Endometrial microvascular endothelial cells (primary cell): ENCODE measurements around the gene MAT1A. TPM values are rescaled to one million over a fixed set of nuclear protein-coding genes. Genes with fewer than 3 reads are reported as not detected.

Experiments used
- in situ Hi-C: cut with HindIII; loops from 2 replicates; pipeline ENCODE4 v1.10.0; 2017; ENCODE audit warnings: low sequenced_read_pairs, low pct_unique_long_range_greater_than_20kb; ENCODE audit errors: inconsistent ontology term
- total RNA-seq: library from RNA; depleted of rRNA; stranded (reverse); fragments of >200 nt; gene quantifications from one replicate; pipeline ENCODE4 v1.2.3, GENCODE V29; 2015; ENCODE audit errors: inconsistent ontology term

MAT1A gene
- total RNA-seq, 1 donor from 2014 or later = not detected

DNA sequence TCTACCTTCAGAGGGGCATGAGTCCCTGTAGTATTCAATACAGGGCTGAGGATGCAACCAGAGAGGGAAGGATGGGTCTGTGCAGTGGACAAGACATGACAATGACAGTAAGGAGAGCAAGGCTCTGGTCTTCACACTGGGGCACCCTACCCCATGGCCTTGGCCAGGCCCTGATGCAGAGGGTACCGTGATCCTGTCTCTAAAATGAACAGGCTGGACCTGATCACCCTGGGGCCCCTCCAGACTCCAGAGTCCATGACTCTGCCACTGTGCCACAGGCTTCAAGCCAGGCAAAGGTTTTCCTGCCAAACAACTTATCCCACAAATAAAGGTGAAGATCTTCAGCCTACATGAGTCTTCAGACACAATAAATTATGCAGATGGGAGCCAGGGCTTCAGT is 4.9 kb downstream of the MAT1A start:
- in situ Hi-C loops = no loop called here

DNA sequence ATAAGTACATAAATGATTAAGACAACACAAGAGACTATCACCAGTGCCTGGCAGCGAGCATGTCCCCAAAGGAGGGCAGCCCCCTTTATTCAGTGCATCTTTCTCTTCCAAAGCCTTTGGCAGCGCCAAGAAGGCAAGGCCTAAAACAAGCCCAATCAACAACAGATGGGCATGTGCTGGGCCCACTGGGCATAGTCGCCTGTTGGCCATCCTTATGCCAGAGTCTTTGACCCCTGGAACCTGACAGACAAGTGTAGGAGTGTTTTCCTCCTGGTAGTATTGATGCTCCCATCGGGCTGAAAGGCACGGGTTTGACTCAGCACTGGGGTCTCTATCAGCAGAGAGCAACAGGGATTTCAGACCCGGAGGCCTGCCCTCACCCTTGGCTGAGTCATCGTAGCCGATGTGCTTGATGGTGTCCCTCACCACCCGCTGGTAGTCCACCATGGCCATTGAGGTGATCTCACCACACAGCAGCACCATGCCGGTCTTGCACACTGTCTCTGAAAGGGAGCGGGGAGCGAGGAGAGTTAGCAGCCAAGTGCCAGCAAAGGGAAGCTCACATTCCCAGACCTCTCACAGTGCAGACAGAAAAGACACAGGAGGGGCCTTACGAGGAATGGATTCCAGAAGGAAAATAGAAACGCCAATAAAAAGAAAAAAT is 5.8 kb downstream of the MAT1A start:
- in situ Hi-C loops = no loop called here

DNA sequence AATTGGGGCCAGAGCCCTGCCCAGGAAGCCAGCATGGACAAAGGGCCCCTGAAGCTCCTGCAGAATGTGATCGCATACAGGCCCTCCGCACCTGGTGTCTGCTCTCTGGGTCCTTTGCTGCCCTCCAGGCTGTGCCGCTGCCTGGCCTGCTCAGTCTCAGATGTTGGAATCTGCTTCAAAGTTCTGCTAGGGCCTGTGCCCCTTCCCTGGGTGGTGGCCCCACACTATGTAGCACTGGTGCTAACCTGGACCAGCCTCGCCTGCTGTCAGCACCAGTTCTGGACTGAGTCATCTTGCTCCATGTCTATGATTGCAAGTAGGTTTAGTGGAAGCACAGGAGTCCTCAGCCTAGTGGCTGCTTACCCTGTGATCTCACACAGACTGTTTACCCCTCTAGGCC is 6.3 kb downstream of the MAT1A start:
- in situ Hi-C loops = no loop called here

DNA sequence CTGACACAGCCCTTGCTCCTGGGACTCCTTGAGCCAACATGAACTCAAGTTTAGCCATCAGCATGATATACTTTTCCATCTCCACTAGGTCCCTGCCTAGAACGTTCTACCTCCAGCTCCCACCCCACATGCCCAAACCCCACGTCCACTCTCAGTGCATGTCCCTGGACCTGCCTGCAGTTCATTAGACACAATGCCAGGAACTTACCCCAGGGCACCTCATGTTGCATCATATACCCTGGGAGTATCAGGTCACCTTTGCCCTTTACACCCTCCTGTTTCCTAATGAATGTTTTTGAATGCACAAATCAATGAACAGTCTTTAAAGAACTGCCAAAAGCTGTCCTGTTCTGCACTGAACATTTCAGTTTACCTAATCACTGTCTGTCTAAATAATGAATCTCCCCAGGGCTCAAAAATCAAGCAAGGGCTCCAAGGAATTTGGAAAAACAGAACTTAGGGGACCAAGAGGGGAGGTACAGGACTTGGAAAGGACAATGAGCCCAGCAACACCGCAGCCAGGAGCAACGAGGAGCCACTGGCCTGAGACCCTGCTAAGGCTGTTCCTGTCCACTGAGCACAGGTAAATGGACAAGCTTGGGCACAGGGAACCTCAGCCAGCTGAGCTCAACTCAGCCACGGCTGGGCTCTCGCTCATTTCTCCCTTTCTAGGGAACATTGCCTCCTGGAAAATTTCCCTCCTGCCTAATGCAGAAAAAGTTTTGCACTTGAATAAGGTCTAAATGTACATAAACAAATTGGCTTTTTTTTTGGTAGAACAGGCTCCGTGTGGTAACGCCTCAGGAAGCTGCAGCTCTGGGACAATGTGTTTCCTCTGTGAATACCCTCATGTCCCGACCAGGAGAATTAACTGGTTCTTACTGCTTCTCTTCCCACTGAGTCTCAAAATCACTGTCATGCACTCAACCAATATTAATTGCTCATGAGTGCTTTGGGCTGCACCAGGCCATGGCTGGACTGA is 7.4 kb downstream of the MAT1A start:
- in situ Hi-C loops = no loop called here

DNA sequence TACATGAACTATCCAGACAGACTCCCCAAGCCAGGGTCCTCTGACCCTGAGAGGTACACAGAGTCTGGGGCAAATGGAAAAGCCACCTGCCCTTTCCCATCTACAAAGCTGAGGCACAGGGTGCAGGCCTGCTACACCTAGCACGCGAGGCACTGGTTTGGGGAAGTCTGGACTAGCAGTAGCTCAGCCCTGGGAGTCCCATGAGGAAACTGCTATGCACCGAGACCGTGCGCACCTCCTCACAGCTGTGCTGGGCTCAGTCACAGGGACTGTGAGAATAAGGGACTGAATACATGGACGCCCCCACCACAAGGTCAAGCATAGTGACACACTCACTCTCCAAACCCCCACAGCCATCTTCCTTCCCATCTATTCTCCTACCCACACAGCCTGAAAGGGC is 8.2 kb downstream of the MAT1A start:
- in situ Hi-C loops = no loop called here

DNA sequence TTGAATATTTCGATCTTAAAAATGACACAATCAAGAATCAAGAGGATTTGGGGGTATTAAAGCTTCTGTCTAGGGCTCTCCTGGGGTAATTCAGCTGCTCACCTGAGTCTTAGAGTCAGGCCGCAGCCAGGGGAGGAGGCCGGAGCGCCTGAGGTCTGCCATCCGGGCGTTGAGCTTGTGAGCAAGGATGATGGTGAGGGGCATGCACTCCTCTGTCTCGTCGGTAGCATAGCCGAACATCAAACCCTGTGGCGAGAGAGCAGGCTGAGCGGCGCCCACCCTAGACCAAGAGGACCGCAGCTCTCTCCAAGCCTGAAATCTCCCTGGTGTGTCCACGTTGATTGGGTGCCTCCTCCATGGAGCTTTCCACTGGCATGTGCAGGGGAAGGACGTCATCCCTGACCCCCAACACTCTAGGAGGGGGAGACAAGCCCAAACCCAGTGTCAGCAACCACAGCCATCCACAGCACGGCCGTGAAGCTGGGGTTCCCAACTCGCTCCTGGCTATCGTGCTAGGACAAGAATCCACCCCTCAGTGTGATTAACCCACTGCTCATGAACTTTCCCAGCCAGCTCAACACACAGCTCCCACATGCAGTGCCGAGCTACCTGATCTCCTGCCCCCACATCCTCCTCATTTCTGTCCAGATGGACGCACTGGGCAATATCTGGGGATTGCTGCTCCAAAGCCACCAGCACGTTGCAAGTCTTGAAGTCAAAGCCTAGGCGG is 9.2 kb downstream of the MAT1A start:
- in situ Hi-C loops = no loop called here

DNA sequence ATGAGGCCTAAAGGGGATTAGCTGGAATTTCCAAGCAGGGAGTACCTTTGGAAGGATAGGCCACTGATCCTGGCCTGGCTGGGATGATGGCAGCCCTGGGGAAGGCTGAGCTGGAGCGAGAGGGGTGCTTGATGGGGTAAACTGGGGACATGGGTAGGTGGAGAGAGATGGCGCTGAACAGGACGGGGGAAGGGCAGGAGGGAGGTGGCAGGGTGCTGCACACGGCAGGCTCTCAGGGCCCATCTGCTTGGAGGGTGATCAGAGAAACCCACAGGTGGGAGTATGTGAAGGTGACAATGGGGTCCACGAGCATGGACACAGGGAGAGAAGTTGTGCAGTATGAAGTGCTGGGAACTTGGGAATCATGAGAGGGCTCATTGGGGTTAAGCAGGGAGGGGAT is 10.3 kb downstream of the MAT1A start:
- in situ Hi-C loops = no loop called here

DNA sequence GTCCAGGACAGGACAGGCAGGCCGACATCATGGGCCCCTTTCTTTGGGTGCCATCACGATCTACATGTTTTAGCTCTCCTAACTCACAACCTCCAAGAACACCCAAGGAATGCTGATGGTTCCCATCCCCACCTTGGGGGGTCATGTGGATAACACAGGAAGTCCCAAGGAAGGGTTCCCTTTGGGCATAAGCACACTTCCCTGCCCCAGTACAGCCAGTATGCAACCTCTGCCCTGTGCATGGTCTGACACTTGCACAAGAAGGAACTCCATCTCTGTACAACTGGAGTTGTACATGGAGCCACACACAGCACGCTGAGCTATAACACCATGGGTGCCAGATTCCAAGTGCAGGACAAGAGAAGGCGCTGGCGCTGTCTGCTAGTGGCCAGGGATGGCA is 11.0 kb downstream of the MAT1A start:
- in situ Hi-C loops = no loop called here

DNA sequence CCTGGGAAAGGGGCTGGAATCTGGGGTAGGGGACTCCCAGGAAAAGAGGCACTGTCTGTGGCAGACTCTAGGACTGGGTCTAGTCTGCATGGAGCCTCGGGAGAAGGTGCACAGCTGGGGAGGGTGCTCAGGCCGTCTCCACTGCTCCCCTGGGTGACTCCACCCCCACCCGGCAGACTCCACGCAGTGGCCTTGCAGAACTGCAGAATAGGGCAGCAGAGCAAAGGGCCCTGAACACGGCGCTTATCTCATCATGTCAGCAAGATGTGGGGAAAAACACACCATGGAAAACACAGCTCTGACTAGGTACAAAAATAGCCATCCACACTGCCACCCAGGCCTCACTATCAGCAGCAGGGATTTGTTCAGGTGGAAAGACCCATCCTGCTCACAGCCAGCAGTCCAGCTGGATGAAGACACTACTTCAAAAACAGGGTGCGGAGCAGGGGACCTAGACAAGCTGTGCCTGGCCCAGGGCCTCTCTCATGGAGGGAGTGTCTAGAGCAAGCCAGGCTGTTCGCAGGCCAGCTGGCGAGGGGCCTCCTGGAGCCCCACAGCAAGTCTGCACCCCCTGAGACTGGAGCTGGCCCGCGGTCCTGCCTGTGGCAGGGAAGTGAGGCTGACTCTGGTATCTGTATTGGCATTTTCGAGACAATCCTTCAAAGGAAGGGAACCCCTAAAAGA is 11.7 kb downstream of the MAT1A start:
- in situ Hi-C loops = no loop called here

DNA sequence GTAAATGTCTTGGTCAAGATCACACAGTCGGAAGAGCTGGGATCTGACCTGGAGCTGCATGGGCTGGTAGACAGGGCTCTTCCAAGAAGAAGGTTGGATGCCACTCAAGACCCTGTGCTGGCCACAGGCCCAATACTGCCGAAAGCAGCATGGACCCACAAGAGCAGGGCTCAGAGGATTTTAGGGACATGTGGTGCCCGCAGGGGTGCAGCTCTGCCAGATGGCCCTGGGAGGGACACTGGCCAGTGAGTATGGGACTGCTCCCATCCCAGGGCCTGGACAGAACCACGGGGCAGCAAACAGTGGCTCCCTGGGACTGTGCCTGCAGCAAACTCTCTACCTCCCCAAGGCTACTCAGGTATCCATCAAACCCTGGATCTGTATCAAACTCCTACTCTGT is 12.4 kb downstream of the MAT1A start:
- in situ Hi-C loops = no loop called here

DNA sequence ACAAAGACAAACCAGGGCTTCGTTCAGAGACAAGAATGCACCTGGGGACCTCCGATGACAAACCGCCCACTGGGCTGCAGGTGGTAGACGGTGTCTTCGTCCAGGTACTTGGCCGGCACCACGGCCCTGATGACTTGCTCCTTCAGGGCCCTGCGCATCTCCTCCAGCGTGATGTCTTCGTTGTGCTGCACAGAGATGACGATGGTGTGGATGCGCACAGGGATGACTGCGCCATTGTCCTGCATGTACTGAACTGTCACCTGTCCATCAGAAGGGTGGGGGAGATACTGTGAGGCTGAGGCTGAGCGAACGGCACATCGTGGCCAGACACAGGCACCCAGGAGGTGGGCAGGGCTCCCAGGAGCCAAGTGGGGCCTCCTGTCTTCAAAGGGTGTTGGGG is 13.1 kb downstream of the MAT1A start:
- in situ Hi-C loops = no loop called here

DNA sequence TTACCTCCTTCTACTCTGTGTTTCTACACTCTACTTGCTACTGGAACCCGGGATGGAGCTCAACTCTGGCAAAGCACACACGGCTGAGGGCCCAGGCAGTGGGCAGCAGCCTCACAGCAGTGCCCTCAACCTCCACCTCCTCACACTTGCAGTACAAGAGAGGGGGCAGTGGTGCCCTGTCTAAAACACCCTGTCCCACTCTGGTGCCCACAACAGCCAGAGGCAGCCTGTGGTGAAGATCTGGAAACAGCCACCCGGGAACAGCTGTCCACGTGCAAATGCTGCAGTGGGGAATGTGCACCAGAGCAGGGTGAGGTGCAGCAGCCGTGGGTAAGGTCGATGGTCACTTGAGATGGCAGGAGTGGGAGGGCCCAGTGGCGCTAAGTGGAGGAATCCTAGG is 13.7 kb downstream of the MAT1A start:
- in situ Hi-C loops = no loop called here

DNA sequence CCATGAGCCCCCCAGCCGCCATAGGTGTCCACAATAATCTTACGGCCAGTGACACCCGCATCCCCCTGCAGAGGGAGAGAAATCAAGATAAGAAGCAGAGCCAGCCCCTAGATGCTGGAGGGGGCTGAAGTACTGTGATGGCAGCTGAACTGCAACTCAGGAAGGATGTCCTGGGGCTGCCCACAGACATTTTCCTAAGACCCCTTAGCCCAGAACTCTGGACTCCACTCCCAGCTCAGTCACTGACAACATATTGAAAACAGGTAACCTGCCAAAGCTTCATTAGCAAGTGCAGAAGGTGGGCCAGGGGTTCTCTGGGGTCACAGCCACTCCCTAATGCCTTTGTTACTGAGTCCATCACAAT is 14.3 kb downstream of the MAT1A start:
- in situ Hi-C loops = no loop called here

DNA sequence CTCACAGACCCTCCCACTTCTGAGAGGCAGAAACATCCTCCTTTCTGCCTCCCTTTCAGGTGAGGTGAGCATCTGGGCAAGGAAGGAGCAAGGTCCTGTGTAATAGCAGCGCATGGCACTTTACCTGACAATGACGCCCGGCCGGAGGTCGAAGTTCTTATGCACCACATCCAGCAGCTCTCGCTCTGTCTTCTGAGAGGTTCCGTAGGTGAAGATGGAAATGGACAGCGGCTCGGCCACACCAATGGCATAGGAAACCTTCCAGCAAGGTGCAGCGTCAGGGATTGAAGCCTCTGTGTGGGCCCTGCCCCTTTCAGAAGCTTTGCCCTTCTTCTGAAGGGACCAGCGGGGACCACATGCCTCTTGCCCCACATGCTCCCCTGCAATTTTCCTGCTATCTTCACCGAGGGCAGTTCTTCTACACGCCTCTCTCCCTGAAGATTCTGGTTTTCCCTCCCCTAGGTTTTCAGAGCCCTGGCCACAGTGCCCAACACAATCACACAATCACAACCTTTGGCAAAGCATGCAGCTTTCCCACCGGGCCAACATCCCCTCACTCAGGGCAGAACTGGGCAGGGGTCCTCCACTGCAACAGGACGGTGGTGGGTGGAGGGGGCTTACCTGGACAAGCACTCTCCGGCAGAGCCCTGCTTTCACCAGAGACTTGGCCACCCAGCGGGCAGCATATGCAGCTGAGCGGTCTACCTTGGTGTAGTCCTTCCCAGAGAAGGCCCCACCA is 14.9 kb downstream of the MAT1A start:
- in situ Hi-C loops = no loop called here

DNA sequence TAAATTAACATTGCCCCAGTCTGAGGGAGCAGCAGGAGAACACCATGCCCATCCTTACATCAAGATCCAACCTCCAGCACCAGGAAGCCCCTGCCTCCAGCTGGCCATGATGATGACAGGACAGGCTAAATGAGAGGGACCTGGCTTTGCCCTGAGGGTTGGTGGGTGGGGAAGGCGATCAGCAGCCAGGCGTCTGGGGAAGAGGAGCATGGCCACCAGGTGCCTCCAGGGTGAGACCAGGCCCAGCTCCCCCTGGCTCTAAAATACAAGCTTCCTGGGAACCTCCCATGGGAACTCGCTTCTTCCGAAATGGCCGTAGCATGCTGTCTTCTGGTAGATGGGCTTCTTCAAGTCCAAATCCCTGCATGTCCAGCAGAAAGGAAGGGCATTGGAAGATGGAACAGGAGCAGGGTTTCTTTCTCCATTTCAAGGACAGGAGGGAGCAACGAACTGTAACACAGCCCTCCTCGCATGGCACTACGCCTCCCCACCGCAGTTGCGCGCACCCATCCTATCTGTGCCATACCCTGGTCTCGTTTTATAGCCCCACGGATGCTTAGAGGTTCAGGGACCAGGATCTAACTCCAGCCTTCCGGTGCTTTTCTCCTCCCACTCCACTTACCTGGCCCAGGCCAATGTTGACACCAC is 15.8 kb downstream of the MAT1A start:
- in situ Hi-C loops = no loop called here

DNA sequence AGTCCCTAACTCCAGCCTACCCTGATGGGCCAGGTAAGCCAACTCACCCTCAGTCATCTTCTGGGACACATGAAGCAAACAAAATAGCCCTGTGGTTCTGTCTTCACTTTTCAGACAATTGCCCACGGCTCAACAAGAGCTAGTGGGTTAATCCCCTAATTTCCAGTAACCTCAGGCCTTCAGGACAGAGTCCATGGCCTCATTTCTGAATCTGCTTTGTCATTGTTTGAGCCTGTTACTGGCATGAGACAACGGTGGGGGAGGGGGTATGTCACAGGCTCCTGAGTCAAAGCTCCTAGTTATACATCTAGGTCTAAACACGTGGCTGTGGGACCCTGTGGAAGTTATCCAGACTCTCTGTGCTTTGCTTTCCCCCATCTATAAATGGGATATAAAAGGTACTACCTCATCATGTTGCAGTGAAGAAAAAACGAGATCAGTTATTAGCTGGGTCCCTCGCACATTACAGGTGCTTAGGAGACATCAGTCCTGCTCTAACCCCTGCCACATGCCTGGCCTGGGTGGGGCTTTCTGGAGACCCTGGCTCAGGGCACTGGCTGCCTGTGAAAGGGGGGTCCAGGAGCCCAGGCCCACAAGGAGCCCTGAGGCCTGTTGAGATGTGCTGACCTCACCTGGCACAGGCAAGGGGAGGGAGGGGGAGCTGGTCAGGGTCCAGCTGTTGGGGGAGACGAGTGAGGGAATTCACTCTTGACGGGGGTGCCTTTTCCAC is 16.5 kb downstream of the MAT1A start:
- in situ Hi-C loops = no loop called here

DNA sequence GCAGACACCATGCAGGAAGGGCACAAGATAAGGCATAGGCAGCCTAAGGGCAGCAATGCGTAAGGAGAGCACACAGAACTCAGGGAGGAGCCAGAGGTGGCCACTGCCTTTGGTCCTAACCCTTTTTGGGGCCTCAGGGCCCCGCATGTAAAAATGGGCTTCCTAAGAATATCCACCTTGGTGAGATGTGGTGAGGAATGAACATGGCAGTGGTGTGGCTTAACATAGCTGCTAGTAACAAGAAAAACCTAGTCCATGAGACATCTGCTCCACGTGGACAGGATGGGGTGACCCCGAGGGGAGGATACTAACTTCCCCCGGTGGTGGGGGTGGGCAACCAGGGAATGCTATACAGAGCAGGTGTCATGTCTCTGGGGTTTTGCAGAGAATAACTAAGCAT is 18.0 kb downstream of the MAT1A start:
- in situ Hi-C loops = no loop called here

DNA sequence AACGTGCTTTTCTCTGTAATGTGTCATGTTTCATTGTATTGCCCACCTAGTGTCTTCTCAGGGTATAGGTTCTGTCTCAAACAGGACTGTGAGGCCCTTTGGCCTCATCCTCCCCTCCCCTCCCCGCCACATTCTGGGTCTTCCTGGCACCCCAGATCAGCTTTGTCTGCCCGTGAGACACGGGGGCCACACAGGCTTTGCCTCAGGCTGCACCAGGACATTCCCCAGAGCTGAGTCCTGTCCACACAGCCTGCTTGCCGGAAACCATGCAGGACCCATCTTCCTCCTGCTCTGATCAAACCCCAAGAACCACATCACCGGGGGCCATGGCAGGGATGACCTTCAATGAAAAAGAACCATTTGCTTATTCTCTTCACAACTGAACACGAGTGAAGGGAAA is 18.6 kb downstream of the MAT1A start:
- in situ Hi-C loops = no loop called here
